Measurements from ENCODE around the gene TEAD2. TPM values are rescaled to one million over a fixed set of nuclear protein-coding genes. Genes with fewer than 3 reads are reported as not detected.
A peak's percentile ranks its signal among the peaks of the same experiment; 100 is the strongest.

Gene TEAD2
- total RNA-seq, 1 donor from 2014 or later, result 31.3 TPM

DNA sequence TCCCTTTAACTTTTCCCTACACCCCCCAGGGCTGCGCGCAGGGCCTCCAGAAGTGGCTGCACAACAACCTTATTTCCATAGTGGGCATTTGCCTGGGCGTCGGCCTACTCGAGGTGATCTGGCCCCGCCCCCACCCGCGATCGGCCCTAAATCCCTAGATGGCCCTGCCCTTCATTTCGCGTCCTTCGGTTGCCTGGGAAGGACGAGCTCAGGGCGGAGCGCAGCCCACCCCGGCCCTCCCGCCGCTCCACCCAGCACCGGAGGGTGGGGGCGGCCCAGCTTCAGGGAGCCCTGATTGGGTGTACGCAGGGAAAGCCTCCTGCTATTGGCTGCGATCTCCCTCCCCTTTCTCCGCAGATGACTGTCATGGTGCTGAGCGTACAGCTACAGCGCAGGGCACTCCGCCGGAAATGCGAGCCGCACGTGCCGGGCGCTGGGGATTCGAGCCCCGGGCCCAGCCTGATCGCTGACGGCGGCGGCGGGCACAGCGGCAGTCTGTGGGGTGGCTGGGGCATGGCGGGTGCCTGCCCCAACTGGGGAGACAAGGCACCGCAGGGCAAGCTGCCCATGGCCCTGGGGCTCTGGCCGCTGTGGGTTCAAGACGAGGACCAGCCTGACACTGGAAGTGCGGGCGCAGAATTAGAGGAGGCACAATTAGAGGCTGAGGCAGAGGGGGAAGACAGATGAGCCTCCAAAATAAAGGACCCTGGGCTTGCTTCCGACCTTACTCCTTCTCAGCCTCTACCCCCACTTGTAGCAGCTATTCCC is 22.7 kb downstream of the TEAD2 start:
- peaks cover 12 to 17% (median 13%) of the 10 kb centered on the region in 3 donors for H3K4me1 ChIP-seq (ENCODE audit: control insufficient read depth in 3 of 3, insufficient read depth in 3 of 3, low read length in 3 of 3)
- no peaks in the 10 kb centered on the region for H3K9me3 ChIP-seq (ENCODE audit: control insufficient read depth in 3 of 3, low read length in 3 of 3)
- peak overlapping the region in 2 of 3 donors; percentile 23 to 54 for H3K9ac ChIP-seq (ENCODE audit: low read depth in 1 of 3, low read length in 3 of 3)
- H3K36me3 ChIP-seq (ENCODE audit: control insufficient read depth in 3 of 3, insufficient read depth in 3 of 3, low read length in 3 of 3), result peaks cover 3 to 16% (median 7%) of the 10 kb centered on the region in 3 donors
- peak overlapping the region; percentile 51 to 62 (median 61) for H3K4me3 ChIP-seq (ENCODE audit: low read length in 3 of 3)
- H3K27me3 ChIP-seq (ENCODE audit: control insufficient read depth in 3 of 3, insufficient read depth in 3 of 3, low read length in 3 of 3), result peaks cover 0 to 16% (median 11%) of the 10 kb centered on the region in 3 donors
- H3K27ac ChIP-seq (ENCODE audit: low read depth, low read length), result peak overlapping the region; percentile 71

DNA sequence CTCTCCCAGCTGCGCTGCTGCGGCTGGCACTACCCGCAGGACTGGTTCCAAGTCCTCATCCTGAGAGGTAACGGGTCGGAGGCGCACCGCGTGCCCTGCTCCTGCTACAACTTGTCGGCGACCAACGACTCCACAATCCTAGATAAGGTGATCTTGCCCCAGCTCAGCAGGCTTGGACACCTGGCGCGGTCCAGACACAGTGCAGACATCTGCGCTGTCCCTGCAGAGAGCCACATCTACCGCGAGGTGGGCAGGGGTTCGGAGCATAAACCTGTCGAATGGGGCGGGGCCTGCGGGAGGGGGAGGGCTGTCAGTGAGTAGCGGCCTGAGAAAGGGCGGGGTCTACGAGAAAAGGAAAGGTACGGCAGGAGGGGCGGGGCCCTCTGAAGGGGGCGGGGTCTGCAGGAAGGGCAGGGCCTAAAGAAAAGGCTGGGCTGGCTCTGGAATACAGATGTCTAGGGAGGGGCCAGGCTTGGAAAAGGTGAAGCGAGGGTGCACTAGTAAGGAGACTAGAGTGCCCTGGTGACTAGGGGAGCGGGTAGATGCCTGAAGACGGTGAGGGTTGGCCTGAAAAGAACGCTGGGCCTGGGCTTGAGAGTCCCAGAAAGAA is 23.4 kb downstream of the TEAD2 start:
- peaks cover 0 to 16% (median 11%) of the 10 kb centered on the region in 3 donors for H3K27me3 ChIP-seq (ENCODE audit: control insufficient read depth in 3 of 3, insufficient read depth in 3 of 3, low read length in 3 of 3)
- peaks cover 12 to 17% (median 13%) of the 10 kb centered on the region in 3 donors for H3K4me1 ChIP-seq (ENCODE audit: control insufficient read depth in 3 of 3, insufficient read depth in 3 of 3, low read length in 3 of 3)
- no peak overlapping the region for H3K27ac ChIP-seq (ENCODE audit: low read depth, low read length)
- peak overlapping the region in 2 of 3 donors; percentile 23 to 54 for H3K9ac ChIP-seq (ENCODE audit: low read depth in 1 of 3, low read length in 3 of 3)
- H3K36me3 ChIP-seq (ENCODE audit: control insufficient read depth in 3 of 3, insufficient read depth in 3 of 3, low read length in 3 of 3), result peaks cover 3 to 15% (median 7%) of the 10 kb centered on the region in 3 donors
- H3K9me3 ChIP-seq (ENCODE audit: control insufficient read depth in 3 of 3, low read length in 3 of 3), result no peaks in the 10 kb centered on the region
- peak overlapping the region; percentile 59 to 62 (median 61) for H3K4me3 ChIP-seq (ENCODE audit: low read length in 3 of 3)

GRCh38 chr19:49338023-49338677 is 24.1 kb downstream of the TEAD2 start:
- peaks cover 0 to 16% (median 11%) of the 10 kb centered on the region in 3 donors for H3K27me3 ChIP-seq (ENCODE audit: control insufficient read depth in 3 of 3, insufficient read depth in 3 of 3, low read length in 3 of 3)
- no peak overlapping the region for H3K27ac ChIP-seq (ENCODE audit: low read depth, low read length)
- H3K9me3 ChIP-seq (ENCODE audit: control insufficient read depth in 3 of 3, low read length in 3 of 3), result no peaks in the 10 kb centered on the region
- H3K36me3 ChIP-seq (ENCODE audit: control insufficient read depth in 3 of 3, insufficient read depth in 3 of 3, low read length in 3 of 3), result peaks cover 3 to 14% (median 7%) of the 10 kb centered on the region in 3 donors
- H3K4me1 ChIP-seq (ENCODE audit: control insufficient read depth in 3 of 3, insufficient read depth in 3 of 3, low read length in 3 of 3), result peaks cover 12 to 17% (median 13%) of the 10 kb centered on the region in 3 donors
- no peak overlapping the region for H3K9ac ChIP-seq (ENCODE audit: low read depth in 1 of 3, low read length in 3 of 3)
- peak overlapping the region in 2 of 3 donors; percentile 16 to 59 for H3K4me3 ChIP-seq (ENCODE audit: low read length in 3 of 3)

- no peaks in the 10 kb centered on the region for H3K9me3 ChIP-seq (ENCODE audit: control insufficient read depth in 3 of 3, low read length in 3 of 3)
- no peak overlapping the region for H3K4me3 ChIP-seq (ENCODE audit: low read length in 3 of 3)
- H3K27me3 ChIP-seq (ENCODE audit: control insufficient read depth in 3 of 3, insufficient read depth in 3 of 3, low read length in 3 of 3), result peaks cover 0 to 16% (median 11%) of the 10 kb centered on the region in 3 donors
- H3K4me1 ChIP-seq (ENCODE audit: control insufficient read depth in 3 of 3, insufficient read depth in 3 of 3, low read length in 3 of 3), result peaks cover 12 to 17% (median 13%) of the 10 kb centered on the region in 3 donors
- H3K9ac ChIP-seq (ENCODE audit: low read depth in 1 of 3, low read length in 3 of 3), result no peak overlapping the region
- H3K27ac ChIP-seq (ENCODE audit: low read depth, low read length), result no peak overlapping the region
- H3K36me3 ChIP-seq (ENCODE audit: control insufficient read depth in 3 of 3, insufficient read depth in 3 of 3, low read length in 3 of 3), result peaks cover under 1 to 8% (median 2%) of the 10 kb centered on the region in 3 donors
Observed at GRCh38 chr19:49337267-49338022, 24.8 kb downstream of the TEAD2 start.

- H3K36me3 ChIP-seq (ENCODE audit: control insufficient read depth in 3 of 3, insufficient read depth in 3 of 3, low read length in 3 of 3), result peaks cover 0 to 7% (median 0%) of the 10 kb centered on the region in 3 donors
- H3K27me3 ChIP-seq (ENCODE audit: control insufficient read depth in 3 of 3, insufficient read depth in 3 of 3, low read length in 3 of 3), result peaks cover 0 to 16% (median 11%) of the 10 kb centered on the region in 3 donors
- peaks cover 12 to 17% (median 13%) of the 10 kb centered on the region in 3 donors for H3K4me1 ChIP-seq (ENCODE audit: control insufficient read depth in 3 of 3, insufficient read depth in 3 of 3, low read length in 3 of 3)
- H3K27ac ChIP-seq (ENCODE audit: low read depth, low read length), result no peak overlapping the region
- H3K4me3 ChIP-seq (ENCODE audit: low read length in 3 of 3), result no peak overlapping the region
- H3K9ac ChIP-seq (ENCODE audit: low read depth in 1 of 3, low read length in 3 of 3), result no peak overlapping the region
- no peaks in the 10 kb centered on the region for H3K9me3 ChIP-seq (ENCODE audit: control insufficient read depth in 3 of 3, low read length in 3 of 3)
Observed at GRCh38 chr19:49336482-49337266, 25.5 kb downstream of the TEAD2 start.

DNA sequence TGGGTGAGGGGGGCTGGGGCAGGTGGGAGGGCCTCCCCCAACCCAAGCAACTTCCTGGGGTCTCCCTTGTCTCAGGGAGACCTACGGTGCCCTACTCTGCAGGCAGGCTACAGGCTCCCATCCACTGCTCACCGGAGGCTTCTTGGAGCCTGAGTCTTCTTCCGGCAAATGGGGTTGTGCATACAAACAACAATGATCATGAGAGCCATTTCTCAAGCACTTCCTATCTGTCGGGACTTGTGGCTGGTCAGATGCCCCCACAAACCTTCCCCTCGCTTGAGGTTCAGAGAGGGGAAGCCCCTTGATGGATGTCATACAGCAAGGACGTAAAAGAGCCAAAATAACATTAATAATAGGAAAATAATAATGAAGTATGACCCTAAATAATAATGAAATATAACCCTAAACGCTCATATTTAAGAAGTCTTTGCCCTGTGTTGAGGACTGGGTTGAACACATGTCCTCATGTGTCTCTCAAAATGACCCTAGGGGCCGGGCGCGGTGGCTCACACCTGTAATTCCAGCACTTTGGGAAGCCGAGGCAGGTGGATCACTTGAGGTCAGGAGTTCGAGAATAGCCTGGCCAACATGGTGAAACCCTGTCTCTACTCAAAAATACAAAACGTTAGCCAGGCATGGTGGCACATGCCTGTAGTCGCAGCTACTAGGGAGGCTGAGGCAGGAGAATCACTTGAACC is 26.3 kb downstream of the TEAD2 start:
- Histone ChIP-seq H3K27me3 (ENCODE audit: control insufficient read depth in 3 of 3, insufficient read depth in 3 of 3, low read length in 3 of 3) (peaks cover 0 to 16% (median 11%) of the 10 kb centered on the region in 3 donors), H3K4me3 (ENCODE audit: low read length in 3 of 3) (peak overlapping the region in 1 of 3 donors; percentile 20), H3K9me3 (ENCODE audit: control insufficient read depth in 3 of 3, low read length in 3 of 3) (no peaks in the 10 kb centered on the region), H3K27ac (ENCODE audit: low read depth, low read length) (no peak overlapping the region), H3K9ac (ENCODE audit: low read depth in 1 of 3, low read length in 3 of 3) (no peak overlapping the region), H3K36me3 (ENCODE audit: control insufficient read depth in 3 of 3, insufficient read depth in 3 of 3, low read length in 3 of 3) (no peaks in the 10 kb centered on the region), H3K4me1 (ENCODE audit: control insufficient read depth in 3 of 3, insufficient read depth in 3 of 3, low read length in 3 of 3) (peaks cover 12 to 13% (median 13%) of the 10 kb centered on the region in 3 donors)

GRCh38 chr19:49335071-49335783 is 27.0 kb downstream of the TEAD2 start, which contains the start of gene CD37:
Gene CD37, plus strand, starts transcription at chr19:49335406. Its CDS starts 135 bp downstream, at chr19:49335541.
- Histone ChIP-seq H3K4me3 (ENCODE audit: low read length in 3 of 3) (peak within 1 kb of the TSS in 2 of 3 donors; percentile 20 to 22), H3K9ac (ENCODE audit: low read depth in 1 of 3, low read length in 3 of 3) (no peak within 1 kb of the TSS), H3K9me3 (ENCODE audit: control insufficient read depth in 3 of 3, low read length in 3 of 3) (no peaks in the 10 kb centered on the region), H3K27ac (ENCODE audit: low read depth, low read length) (no peak within 1 kb of the TSS), H3K36me3 (ENCODE audit: control insufficient read depth in 3 of 3, insufficient read depth in 3 of 3, low read length in 3 of 3) (no peaks in the 10 kb centered on the region), H3K27me3 (ENCODE audit: control insufficient read depth in 3 of 3, insufficient read depth in 3 of 3, low read length in 3 of 3) (peaks cover 0 to 16% (median 11%) of the 10 kb centered on the region in 3 donors), H3K4me1 (ENCODE audit: control insufficient read depth in 3 of 3, insufficient read depth in 3 of 3, low read length in 3 of 3) (peaks cover 12 to 13% (median 13%) of the 10 kb centered on the region in 3 donors)

DNA sequence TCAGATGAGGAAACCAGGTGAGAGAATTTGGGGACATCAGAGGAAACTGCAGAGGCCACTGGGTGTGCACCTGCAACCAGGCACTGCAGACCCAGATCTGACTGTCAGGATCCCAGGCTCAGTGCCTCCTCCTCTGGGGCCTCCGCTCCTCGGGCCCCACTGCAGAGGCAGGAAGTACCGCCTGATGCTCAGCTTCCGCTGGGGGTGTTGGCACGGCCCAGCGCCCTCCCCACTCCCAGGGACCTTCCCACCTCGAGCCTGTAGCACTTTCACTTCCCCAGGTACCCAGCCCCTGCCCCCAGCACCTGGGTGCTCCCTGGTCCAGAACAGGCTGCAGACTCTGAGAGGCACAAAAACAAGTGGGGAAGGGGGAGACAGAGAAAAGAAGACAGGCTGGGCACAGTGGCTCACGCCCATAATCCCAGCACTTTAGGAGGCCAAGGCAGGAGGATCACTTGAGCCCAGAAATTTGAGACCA is 28.4 kb downstream of the TEAD2 start:
- peaks cover 4 to 6% (median 5%) of the 10 kb centered on the region in 3 donors for H3K4me1 ChIP-seq (ENCODE audit: control insufficient read depth in 3 of 3, insufficient read depth in 3 of 3, low read length in 3 of 3)
- H3K4me3 ChIP-seq (ENCODE audit: low read length in 3 of 3), result no peak overlapping the region
- peaks cover 0 to 9% (median 6%) of the 10 kb centered on the region in 3 donors for H3K27me3 ChIP-seq (ENCODE audit: control insufficient read depth in 3 of 3, insufficient read depth in 3 of 3, low read length in 3 of 3)
- no peaks in the 10 kb centered on the region for H3K9me3 ChIP-seq (ENCODE audit: control insufficient read depth in 3 of 3, low read length in 3 of 3)
- H3K36me3 ChIP-seq (ENCODE audit: control insufficient read depth in 3 of 3, insufficient read depth in 3 of 3, low read length in 3 of 3), result no peaks in the 10 kb centered on the region
- H3K9ac ChIP-seq (ENCODE audit: low read depth in 1 of 3, low read length in 3 of 3), result no peak overlapping the region
- H3K27ac ChIP-seq (ENCODE audit: low read depth, low read length), result no peak overlapping the region
